Ectodermal cell (in vitro differentiated cells): ENCODE data around the gene DHRSX.
"Not testable (repeated sequence)": the region's sequence is repeated elsewhere in the genome, so short reads cannot be mapped to it uniquely, and the experiment has no call there.

Experiments used
- H3K27ac ChIP-seq: 2 replicates; pipeline ENCODE4 v1.7.0; 2013; ENCODE audit warnings: mild to moderate bottlenecking, low read depth, low read length; ENCODE audit not compliant: insufficient read depth, poor library complexity, severe bottlenecking
- H3K27me3 ChIP-seq: 2 replicates; pipeline ENCODE4 v1.7.0; 2013; ENCODE audit warnings: mild to moderate bottlenecking, low read length; ENCODE audit not compliant: insufficient read depth, control insufficient read depth, poor library complexity, severe bottlenecking
- H3K36me3 ChIP-seq: one replicate; pipeline ENCODE4 v1.7.0; 2013; ENCODE audit warnings: low read length; ENCODE audit not compliant: control insufficient read depth, insufficient read depth
- H3K4me1 ChIP-seq: one replicate; pipeline ENCODE4 v1.7.0; 2013; ENCODE audit warnings: low read length; ENCODE audit not compliant: control insufficient read depth, insufficient read depth
- H3K4me3 ChIP-seq: 2 replicates; pipeline ENCODE4 v1.7.0; 2013; ENCODE audit warnings: low read depth, low read length, control low read depth; ENCODE audit not compliant: insufficient read depth
- H3K9me3 ChIP-seq: 2 replicates; pipeline ENCODE4 v1.7.0; 2013; ENCODE audit warnings: mild to moderate bottlenecking, low read length, moderate library complexity; ENCODE audit not compliant: control insufficient read depth
- WGBS, 2 experiments: methylation state at CpG; one replicate each; pipeline ENCODE4 v1.1.7; 2013; ENCODE audit warnings: missing lambda C conversion rate in 2 of 2; 5-methylcytosine and 5-hydroxymethylcytosine counted together

DHRSX gene

DNA sequence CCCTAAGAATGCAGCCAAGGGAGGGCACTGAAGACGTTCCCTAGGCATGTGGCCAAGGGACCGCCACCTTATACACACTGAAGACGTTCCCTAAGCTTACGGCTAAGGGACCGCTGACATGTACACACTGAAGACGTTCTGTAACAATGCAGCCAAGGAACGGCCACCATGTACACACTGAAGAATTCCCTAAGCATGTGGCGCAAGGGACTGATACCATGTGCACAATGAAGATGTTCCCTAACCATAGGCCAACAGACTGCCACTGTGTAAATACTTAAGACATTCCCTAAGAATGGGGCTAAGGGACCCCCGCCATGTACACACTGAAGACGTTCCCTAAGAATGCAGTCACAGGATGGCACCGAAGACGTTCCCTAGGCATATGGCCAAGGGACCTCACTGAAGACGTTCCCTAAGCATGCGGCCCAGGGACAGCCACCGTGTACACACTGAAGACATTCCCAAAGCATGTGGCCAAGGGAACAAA is 36.1 kb downstream of the DHRSX start:
- peaks cover 2% of the 10 kb centered on the region for H3K9me3 ChIP-seq
- no peak overlapping the region for H3K27ac ChIP-seq
- H3K36me3 ChIP-seq = peaks cover 8% of the 10 kb centered on the region
- no peak overlapping the region for H3K4me3 ChIP-seq
- WGBS, 2 experiments = 94 to 95% methylated on average over 15 of the region's 15 CpGs
- peaks cover 10% of the 10 kb centered on the region for H3K4me1 ChIP-seq
- no peaks in the 10 kb centered on the region for H3K27me3 ChIP-seq

DNA sequence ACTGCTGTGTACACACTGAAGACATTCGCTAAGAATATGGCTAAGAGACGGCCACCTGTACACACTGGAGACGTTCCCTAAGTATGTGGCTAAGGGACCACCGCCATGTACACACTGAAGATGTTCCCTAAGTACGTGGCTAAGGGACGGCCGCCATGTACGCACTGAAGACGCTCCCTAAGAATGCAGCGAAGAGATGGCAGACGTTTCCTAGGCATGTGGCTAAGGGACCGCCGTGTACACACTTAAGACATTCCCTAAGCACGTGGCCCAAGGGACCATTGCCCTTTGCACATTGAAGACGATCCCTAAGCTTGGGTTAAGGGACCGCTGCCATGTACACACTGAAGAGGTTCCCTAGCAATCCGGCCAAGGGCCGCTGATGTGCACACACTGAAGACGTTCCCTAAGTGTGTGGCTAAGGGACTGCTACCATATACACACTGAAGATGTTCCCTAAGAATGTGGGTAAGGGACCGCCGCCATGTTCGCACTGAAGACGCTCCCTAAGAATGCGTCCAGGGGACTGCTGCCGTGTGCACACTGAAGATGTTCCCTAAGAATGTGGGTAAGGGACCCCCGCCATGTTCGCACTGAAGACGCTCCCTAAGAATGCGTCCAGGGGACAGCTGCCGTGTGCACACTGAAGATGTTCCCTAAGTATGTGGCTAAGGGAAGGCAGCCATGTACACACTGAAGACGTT is 36.7 kb downstream of the DHRSX start:
- no peak overlapping the region for H3K27ac ChIP-seq
- 86 to 87% methylated on average over 31 of the region's 31 CpGs for WGBS, 2 experiments
- H3K36me3 ChIP-seq = peaks cover 8% of the 10 kb centered on the region
- H3K4me3 ChIP-seq = no peak overlapping the region
- H3K4me1 ChIP-seq = peaks cover 10% of the 10 kb centered on the region
- no peaks in the 10 kb centered on the region for H3K27me3 ChIP-seq
- peaks cover 2% of the 10 kb centered on the region for H3K9me3 ChIP-seq

DNA sequence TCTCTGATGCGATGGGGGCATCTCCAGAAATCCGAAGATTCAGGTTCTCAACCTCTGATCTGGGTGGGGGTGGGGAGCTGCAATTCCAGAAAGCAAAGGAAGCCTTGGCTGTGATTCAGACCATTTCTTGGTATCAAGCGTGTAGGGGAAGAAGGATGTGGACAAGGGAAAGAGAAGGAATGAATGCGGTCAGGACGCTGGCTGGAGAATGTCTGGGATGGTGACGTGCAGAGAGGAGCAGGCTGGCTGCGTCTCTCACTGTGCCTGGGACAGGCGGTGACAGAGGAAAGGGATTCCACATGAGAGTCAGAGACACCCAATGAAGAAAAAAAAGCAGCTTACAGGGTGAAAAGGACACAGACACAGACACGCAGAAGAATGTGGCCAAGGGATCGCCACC is 37.3 kb downstream of the DHRSX start:
- not testable (repeated sequence) for H3K27ac ChIP-seq, H3K27me3 ChIP-seq, H3K36me3 ChIP-seq, H3K9me3 ChIP-seq, H3K4me3 ChIP-seq
- H3K4me1 ChIP-seq = peaks cover 10% of the 10 kb centered on the region
- WGBS, 2 experiments = 81 to 84% methylated on average over 10 of the region's 10 CpGs

- Histone ChIP-seq H3K27ac (no peak overlapping the region), H3K27me3 (no peaks in the 10 kb centered on the region), H3K9me3 (peaks cover 2% of the 10 kb centered on the region), H3K4me3 (no peak overlapping the region), H3K4me1 (peaks cover 10% of the 10 kb centered on the region), H3K36me3 (peaks cover 8% of the 10 kb centered on the region)
- WGBS, 2 experiments = 18 to 20% methylated on average over 3 of the region's 3 CpGs
Observed at GRCh38 chrX:2462780-2463179, 38.0 kb downstream of the DHRSX start.

GRCh38 chrX:2462074-2462473 is 38.7 kb downstream of the DHRSX start:
- Histone ChIP-seq H3K36me3 (peaks cover 8% of the 10 kb centered on the region), H3K27ac (no peak overlapping the region), H3K27me3 (no peaks in the 10 kb centered on the region), H3K4me3 (no peak overlapping the region), H3K4me1 (peaks cover 10% of the 10 kb centered on the region), H3K9me3 (peaks cover 2% of the 10 kb centered on the region)
- WGBS, 2 experiments = 90 to 92% methylated on average over 4 to 5 of the region's 5 CpGs

GRCh38 chrX:2461711-2462016 is 39.1 kb downstream of the DHRSX start:
- Histone ChIP-seq H3K4me1 (peaks cover 10% of the 10 kb centered on the region), H3K4me3 (no peak overlapping the region), H3K36me3 (peaks cover 8% of the 10 kb centered on the region), H3K27ac (no peak overlapping the region), H3K27me3 (no peaks in the 10 kb centered on the region), H3K9me3 (peaks cover 2% of the 10 kb centered on the region)
- 91 to 93% methylated on average over 8 of the region's 8 CpGs for WGBS, 2 experiments

GRCh38 chrX:2460821-2461710 is 39.7 kb downstream of the DHRSX start:
- H3K9me3 ChIP-seq, H3K36me3 ChIP-seq, H3K27me3 ChIP-seq, H3K27ac ChIP-seq, H3K4me3 ChIP-seq: not testable (repeated sequence)
- peaks cover 10% of the 10 kb centered on the region for H3K4me1 ChIP-seq
- 89 to 91% methylated on average over 13 of the region's 17 CpGs for WGBS, 2 experiments

- H3K27ac ChIP-seq, H3K27me3 ChIP-seq, H3K4me3 ChIP-seq, H3K36me3 ChIP-seq, H3K9me3 ChIP-seq: not testable (repeated sequence)
- H3K4me1 ChIP-seq = peaks cover 10% of the 10 kb centered on the region
- WGBS, 2 experiments = 85 to 90% methylated on average over 8 of the region's 10 CpGs
Observed at GRCh38 chrX:2460048-2460447, 40.7 kb downstream of the DHRSX start.

- Histone ChIP-seq H3K27me3 (no peaks in the 10 kb centered on the region), H3K4me1 (peaks cover 7% of the 10 kb centered on the region), H3K9me3 (no peaks in the 10 kb centered on the region), H3K27ac (no peak overlapping the region), H3K4me3 (no peak overlapping the region), H3K36me3 (no peaks in the 10 kb centered on the region)
- WGBS, 2 experiments = 97 to 98% methylated on average over 6 of the region's 6 CpGs
Observed at GRCh38 chrX:2458309-2458708, 42.5 kb downstream of the DHRSX start.

DNA sequence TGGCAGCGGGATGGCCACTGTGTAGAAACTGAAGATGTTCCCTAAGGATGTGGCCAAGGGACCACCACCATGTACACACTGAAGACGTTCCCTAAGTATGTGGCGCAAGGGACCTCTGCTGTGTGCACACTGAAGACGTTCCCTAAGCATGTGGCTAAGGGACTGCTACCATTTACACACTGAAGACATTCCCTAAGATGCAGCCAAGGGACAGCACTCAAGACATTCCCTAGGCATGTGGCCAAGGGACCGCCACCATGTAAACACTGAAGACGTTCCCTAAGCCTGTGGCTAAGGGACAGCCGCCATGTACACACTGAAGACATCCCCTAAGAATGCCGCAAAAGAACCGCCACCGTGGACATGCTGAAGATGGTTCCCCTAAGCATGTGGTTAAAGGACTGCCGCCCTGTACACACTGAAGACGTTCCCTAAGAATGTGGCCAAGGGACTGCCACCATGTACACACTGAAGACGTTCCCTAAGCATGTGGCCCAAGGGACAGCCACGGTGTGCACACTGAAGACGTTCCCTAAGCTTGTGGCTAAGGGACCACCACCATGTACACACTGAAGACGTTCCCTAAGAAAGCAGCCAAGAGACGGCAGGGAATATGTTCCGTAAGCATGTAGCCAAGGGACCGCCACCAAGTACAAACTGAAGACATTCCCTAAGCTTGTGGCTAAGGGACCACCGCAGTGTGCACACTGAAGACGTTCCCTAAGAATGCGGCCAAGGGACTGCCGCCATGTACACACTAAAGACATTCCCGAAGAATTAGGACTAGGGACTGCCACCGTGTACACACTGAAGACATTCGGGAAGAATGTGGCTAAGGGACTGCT is 43.3 kb downstream of the DHRSX start:
- Histone ChIP-seq H3K27me3 (no peaks in the 10 kb centered on the region), H3K36me3 (no peaks in the 10 kb centered on the region), H3K27ac (no peak overlapping the region), H3K9me3 (no peaks in the 10 kb centered on the region), H3K4me3 (no peak overlapping the region), H3K4me1 (no peaks in the 10 kb centered on the region)
- 86 to 89% methylated on average over 26 of the region's 26 CpGs for WGBS, 2 experiments
